GM19238 (cell line): ENCODE results near the gene ZRANB3.
"Not testable (repeated sequence)": the region's sequence is repeated elsewhere in the genome, so short reads cannot be mapped to it uniquely, and the experiment has no call there.

Experiments
- DNase-seq: peaks from one replicate; pipeline ENCODE4 v3.0.0; 2011; ENCODE audit warnings: low spot score; ENCODE audit not compliant: insufficient read length

Gene ZRANB3

GRCh38 chr2:135530313-135531230, at the start of gene ZRANB3:
Gene ZRANB3 (minus strand): TSS chr2:135531218.
- DNase-seq = peak; percentile 61

DNA sequence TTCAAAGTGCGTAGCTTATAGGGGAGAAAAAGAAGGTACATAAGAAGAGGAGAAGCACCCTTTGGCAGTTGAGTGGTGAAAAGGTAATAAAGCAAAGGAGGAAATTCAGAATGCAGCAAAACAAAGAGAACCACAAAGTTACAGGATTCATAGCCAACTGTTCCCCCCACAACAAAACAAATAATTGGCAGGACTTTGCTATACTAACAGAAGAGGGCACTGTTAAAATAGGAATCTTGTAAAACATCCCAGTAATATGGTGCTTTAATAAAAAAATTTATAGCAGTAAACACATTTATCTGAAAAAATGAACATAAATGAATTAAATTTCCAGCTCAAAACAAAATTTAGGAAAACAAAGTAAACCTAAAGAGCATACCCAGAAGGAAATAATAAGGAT, 42.6 kb upstream of the ZRANB3 start:
- no peak for DNase-seq

DNA sequence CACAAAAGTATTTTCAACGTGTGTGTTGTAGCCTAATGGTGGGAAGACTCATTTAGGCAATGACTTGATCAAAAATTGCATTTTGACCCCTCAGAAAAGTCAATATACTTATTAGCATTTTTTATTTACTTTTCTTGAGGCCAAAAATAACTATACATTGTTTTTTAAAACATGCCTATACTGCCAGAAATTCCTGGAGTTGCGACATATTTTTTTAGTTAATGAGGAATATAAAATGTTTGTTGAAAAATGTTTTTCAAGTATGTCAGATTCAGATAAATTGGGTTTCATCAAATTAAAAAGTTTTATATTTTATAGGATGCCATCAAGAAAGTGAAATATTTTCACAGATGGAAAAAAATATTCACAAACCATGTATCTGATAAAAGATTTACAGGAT, 39.9 kb upstream of the ZRANB3 start:
- no peak for DNase-seq

DNA sequence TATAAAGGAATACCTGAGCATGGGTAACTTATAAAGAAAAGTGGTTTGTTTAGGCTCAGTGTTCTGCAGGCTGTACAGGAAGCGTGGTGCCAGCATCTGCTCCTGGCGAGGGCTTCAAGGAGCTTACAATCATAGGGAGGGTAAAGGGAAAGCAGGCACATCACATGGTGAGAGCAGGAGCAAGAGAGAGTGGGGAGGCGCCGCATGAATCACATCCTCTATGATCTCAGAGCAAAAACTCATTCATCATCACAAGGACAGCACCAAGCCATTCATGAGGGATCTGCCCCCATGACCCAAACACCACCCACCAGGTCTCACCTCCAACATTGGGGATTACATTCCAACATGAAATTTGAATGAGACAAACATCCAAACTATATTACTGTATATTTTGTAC, 32.8 kb upstream of the ZRANB3 start:
- DNase-seq = no peak

DNA sequence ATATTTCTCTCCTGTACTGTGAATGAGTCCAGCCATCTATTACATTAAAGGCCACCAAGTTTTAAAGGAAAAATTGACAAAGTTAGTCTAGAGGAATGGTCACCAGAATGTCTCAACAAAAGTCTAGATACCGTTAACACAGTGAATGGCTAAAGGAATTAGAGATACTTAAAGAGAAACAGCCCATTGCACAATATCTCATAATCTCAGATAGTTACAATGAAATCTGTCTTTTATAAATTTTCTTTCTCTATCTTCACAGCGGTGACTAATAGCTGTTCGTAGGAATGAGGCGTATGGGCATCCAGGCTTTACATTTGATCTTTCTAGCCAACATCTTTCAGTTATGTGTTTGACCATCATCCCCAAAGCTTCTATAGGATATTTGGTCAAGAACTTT, 30.9 kb upstream of the ZRANB3 start:
- DNase-seq = no peak

DNA sequence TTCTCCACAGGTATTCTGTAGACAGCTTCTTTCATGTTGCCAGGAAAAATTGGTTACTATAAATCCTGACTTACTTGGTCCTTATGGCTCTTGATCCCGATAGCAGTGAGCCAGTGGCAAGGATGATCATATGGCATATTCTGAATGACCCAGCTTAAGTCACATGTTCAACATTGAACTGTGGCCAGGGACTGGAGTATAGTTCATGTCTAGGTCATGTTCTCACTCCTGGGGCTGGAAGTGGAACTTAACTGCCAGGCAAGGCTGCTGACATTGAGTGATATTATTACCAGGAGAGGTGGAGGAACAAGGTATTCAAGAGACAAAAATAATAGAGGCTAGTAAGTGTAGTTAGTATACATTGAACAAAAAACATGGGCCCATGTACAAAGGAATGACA, 26.5 kb upstream of the ZRANB3 start:
- no peak for DNase-seq

- no peak for DNase-seq
Measured at GRCh38 chr2:135555311-135555710, 24.3 kb upstream of the ZRANB3 start.

GRCh38 chr2:135552887-135553286, 21.9 kb upstream of the ZRANB3 start:
- DNase-seq = no peak

DNA sequence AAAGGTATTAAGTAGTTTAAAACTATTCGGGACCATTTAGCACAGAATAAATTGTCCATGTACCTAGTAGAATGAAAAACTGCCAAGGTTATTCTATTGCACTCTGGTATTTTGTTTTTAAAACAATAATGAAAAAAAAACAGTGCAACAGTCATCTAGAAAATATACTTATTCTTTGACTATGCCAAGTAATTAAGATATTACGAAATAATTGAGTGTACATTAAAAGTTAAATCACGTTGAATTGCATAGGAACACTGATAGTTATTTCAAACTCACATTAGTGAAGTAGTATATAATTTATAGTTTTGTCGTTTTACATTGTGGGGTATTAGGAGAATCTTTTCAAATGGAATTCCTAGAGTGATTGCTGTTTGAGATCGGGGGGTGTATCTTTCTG, 20.3 kb upstream of the ZRANB3 start:
- no peak for DNase-seq

GRCh38 chr2:135547311-135547710, 16.3 kb upstream of the ZRANB3 start:
- DNase-seq = no peak

DNA sequence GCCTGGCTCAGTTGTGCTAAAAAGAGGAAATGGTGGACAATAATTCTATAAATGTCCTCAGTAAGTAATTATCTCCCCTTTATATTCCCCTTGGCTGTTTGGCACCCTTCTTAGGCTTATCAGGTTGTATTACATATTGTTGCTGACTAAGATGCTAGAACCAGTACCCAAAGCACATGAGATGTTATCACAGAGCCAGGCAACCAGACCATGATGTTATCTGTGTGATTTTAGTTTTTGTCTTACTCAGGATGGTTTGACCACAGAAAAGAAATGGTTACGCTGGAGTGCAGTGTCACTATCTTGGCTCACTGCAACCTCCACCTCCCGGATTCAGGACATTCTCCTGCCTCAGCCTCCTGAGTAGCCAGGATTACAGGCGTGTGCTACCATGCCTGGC, 15.4 kb upstream of the ZRANB3 start:
- DNase-seq = no peak

- DNase-seq = not testable (repeated sequence)
Measured at GRCh38 chr2:135533545-135533944, 2.5 kb upstream of the ZRANB3 start.

DNA sequence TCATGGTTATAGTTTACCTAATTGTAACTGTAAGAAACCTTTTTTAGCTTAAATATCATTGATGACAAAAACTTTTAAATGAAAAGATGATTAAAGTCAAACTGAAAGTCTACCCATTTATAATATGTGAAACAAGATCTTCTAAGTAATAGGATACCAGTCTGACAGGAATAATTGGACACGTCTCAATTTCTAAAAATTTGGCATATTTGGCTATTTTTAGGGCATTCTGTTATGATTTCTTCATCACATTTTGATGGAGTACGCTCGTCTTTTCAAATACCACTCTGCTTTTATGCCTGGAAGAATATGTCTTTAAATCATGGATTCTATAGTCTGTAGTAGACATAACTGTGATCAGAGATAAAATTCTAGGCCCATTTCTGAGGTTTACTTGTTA, 1.6 kb upstream of the ZRANB3 start:
- DNase-seq = no peak

DNA sequence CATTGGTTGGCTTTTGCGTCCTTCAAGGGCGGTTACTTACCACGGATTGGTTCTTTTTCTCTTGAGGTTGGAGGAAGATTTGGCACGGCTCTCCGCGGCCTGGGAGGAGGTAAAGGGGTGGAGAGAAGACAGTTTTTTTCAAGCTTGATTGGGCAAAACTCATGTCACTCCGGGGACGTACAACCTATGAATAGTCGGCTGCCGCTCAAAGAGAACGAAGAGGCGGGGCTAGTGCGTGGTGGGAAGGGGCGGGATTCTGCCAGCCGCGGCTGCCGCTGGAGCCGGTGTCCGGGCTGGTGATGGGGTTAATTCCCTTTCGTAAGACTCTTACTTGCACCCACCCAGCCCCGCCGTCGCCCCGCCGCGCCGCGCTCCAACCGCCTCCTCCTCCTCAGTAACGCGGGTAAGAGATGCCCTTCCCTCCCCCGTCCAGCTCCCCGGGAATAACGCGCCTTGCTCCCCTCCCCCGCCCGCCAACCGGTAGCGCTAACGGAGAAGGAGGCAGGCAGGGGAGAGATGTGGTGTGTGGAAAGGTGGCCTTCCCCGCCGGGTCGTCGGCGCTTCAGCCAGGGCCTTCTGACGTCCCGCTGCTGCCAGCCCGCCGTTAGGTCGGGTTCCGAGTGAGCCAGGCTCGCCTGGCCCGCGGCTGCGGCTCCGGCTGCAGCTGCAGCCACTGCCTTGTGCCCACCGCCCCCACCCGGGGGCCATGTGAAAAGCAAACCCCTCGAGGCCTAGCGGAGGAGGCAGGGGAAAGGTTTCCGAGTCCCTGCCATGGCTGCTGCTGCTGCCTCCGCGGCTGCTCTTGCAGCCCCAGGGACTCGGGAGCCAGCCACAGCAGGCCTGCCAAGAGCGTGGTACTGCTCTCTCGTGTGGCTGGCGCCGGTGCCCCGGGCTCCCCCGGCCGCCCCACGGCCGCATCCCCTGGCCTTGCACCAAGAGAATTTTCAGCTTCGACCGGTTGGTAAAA, 496 bp upstream of the ZRANB3 start, which contains the start of gene R3HDM1:
Gene R3HDM1, plus strand, starts transcription at position 254 of the 967 bp plus-strand sequence. CDS start 73,362 bp downstream, outside the sequence.
- DNase-seq = peak; percentile 76

- no peak for DNase-seq
Measured at GRCh38 chr2:135528006-135528405, 3.0 kb downstream of the ZRANB3 start.

DNA sequence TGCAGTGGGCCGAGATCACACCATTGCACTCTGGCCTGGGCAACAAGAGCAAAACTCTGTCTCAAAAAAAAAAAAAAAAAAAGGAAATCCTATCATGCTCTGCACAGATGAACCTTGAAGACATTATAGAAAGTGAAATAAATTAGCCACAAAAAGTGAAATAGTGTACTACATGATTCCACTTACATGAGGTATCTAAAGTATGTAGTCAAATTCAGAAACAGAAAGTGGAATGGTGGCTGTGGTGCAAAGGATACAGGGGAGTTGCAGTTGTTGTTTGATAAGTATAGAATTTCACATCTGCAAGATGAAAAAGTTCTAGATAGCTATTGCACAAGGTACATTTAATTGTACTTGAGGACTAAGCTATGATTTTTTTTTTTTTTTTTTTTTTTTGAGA, 5.2 kb downstream of the ZRANB3 start:
- DNase-seq = no peak

- DNase-seq = no peak
Measured at GRCh38 chr2:135512099-135512498, 18.9 kb downstream of the ZRANB3 start.

- DNase-seq = no peak
Measured at GRCh38 chr2:135510577-135510976, 20.4 kb downstream of the ZRANB3 start.

- no peak for DNase-seq
Measured at GRCh38 chr2:135504811-135505210, 26.2 kb downstream of the ZRANB3 start.

GRCh38 chr2:135498588-135498987, 32.4 kb downstream of the ZRANB3 start:
- DNase-seq = not testable (repeated sequence)

DNA sequence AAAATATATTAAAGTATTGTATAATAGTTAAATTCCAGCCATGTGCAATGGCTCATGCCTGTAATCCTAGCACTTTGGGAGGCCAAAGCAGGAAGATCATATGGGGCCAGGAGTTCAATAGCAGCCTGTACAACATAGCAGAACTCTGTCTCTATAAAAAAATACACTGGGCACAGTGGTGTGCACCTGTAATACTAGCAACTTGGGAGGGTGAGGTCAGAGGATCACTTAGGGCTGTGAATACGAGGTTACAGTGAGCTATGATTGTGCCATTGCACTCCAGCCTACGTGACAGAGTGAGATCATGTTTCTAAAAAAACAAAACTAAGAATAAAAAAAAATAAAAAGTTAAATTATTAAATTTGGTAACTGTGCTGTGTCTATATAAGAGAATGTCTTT, 36.1 kb downstream of the ZRANB3 start:
- no peak for DNase-seq

DNA sequence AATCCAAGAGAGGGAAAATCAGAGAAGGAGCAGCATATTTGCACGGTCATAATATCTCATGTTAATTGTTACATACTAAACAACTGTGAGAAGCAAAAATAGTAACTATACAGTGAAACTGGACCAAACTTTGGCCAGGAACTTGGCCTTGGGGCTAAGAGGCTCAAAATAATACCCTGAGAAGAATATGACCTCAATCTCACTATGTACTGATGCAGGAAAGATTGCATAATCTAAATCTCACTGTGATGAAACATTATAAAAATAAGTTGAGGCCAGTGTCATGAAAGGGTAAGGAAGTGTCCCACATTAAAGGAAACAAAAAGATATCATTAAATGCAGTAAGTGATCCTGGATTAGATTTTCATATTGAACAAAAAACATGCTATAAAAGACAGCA, 36.5 kb downstream of the ZRANB3 start:
- no peak for DNase-seq
